B cell (primary cell): ENCODE data around the gene RIMBP2.

Experiments used
- CTCF ChIP-seq: fragments of 200-600 bp; IDR thresholded peaks from one replicate; pipeline ENCODE4 v1.8.0; 2022; ENCODE audit warnings: antibody characterized with exemption, mild to moderate bottlenecking
- EZH2 ChIP-seq: IDR thresholded peaks from 2 replicates; pipeline ENCODE4 v1.6.1; 2012; ENCODE audit warnings: borderline replicate concordance, low read depth, mild to moderate bottlenecking, moderate library complexity, low read length; ENCODE audit not compliant: insufficient read depth, poor library complexity, severe bottlenecking

DNA sequence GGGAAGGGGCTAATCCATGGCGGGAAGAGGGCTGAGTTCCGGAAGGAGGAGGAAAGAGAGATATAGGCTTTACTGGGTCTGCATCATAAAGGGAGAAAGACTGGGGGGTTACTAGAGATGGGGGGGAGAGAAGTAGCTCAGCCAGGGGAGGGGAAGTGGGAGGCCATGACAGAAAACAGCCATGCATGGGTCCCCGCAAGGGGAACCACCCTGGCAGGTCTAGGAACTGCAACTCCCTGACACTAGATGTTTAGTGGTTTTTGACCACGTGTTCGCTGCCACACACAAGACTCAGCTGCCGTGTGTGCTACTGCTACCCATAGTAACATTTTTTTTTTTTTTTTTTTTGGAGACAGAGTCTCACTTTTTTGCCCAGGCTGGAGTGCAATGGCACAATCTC, 145.0 kb downstream of the RIMBP2 start:
- TF ChIP-seq CTCF (no peak), EZH2 (no peak)
